HG02981 (cell line): ENCODE results near the gene HDLBP.

ENCODE experiments used
- ATAC-seq: cut with Tn5 transposase; IDR thresholded peaks from one replicate; pipeline ENCODE4 v1.9.1; 2021; ENCODE audit warnings: mild to moderate bottlenecking, moderate library complexity; ENCODE audit not compliant: unreplicated experiment

HDLBP gene

DNA sequence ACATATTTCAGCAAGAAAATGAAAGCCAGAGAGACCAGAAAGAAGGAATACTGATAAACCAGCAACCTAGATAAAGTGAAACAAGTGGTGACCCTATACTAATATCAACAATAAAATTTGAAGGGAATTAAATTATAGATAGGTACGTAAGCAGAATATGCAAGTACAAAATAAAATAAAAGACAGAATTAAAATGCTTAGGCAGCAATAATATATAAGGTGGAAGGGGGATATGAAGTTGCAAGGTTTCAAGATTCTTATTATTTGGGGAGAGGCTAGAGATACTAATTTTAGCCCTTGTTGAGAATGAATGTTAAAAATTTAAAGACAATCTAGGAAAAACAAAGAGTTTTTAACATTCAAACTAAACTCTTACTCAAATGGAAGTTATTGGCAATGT, 39.6 kb downstream of the HDLBP start:
- no peak for ATAC-seq

DNA sequence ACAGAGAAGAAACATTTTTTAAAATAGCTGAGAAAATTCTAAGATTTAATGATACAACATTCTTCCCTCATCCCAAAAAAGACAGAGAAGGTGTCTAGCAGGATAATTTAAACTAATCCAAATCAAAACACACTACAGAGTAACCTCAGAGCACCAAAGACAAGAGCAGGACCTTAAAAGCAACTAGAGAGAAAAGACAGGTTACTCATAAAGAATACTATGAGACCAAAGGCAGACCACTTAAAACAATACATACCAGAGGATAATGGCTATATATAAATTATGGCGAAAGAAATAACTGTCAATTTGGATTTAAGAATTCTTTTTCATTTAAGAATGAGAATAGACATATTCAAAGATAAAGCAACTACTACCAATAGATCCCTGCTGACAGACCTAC, 40.0 kb downstream of the HDLBP start:
- no peak for ATAC-seq

DNA sequence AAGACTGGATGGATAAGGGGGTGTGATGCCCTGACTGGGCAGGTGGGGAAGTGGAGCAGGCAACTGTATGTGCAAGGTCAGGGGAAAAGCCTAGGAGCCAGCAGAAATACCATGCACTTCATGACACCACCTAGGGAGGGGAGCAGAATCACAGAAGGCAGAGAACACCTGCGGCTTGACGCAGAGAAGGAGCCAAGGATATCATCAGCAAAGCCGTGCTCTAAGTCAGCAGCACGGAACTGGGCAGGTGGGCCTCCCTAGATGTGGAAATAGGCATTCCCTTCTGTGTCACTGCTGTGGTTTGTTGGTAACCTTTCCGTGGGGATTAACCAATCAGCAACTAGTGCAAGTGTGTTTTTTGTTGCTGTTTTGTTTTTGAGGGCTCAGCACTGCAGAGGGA, 41.3 kb downstream of the HDLBP start:
- ATAC-seq = no peak

DNA sequence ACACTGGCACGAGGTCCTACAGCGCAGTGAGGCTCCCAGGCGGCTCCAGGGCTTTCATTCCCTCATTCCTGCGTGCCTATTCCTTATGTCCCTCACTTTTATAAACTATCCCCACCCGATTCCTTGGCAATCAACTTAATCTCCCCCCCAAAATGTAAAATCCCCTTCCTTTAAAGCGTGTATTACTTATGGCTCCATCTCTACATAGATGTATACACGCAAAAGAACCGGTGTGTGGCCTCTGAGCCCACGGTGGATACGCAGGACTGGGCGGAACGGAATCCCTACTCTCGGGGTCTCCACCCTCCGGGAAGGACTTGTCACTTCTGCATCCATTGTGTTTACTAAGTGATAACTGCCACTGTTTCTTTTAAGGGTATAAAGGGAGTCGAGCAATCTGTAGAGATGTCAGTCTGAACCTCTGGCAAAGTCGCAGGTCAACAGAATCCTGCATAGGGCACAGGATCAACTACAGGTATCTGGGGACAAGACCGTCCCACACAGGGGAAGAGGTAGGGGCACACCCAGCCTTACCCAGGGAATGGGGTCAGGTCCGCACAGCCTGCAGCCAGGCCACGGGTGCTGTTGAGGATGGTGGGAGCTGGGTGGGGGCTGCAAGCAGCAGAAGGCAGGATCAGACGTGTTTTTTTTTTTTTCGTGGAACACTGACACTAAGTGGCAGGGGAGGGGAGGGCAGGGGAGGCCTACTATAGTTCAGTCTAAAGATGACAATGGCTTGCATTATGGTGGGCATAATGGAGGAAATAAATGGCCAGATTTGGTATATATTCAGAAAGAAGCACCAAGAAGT, 42.1 kb downstream of the HDLBP start:
- ATAC-seq = no peak

DNA sequence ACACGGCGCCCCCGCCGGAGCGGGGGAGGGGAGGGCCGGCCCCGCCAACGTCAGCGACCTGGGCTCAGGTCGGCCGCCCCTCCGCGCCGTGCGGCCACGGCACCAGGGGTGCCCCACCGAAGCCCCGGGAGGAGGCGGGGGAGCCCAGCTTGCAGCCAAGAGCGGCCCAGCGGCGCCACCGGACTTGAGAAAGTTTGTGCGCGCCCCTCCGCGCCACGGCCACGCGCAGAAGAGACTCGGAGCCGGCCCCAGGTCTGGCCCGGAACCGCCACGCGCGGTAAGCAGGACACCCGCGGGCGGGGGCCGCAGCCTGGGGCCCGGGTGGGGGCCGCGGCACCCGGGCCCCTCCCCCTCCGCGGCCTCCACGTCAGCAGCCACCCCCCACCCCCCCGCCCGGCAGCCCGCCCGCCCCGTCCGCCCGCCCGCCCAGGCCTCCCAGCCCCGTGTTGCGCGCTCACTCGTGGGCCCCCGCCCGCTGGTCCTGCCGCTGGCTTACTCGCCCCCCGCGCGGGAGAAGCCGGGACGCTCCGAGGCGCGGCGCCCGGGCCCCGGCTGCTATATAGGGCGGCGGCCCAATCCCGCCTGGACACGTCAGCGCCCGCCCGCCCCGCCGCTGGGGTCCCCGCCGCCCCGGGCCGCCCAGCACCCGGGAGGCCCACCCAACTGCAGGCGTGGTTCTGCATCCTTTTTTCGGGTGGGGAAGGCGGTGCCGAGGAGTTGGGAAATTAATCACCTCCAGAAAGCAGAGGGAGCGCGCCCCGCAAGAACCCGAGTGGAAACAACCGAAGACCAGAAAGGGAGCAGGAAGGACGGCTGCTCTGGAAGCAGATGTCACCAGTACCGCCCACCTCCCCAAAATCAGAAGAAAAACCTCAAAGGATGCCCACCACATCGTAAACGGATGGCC, 42.9 kb downstream of the HDLBP start:
- no peak for ATAC-seq

DNA sequence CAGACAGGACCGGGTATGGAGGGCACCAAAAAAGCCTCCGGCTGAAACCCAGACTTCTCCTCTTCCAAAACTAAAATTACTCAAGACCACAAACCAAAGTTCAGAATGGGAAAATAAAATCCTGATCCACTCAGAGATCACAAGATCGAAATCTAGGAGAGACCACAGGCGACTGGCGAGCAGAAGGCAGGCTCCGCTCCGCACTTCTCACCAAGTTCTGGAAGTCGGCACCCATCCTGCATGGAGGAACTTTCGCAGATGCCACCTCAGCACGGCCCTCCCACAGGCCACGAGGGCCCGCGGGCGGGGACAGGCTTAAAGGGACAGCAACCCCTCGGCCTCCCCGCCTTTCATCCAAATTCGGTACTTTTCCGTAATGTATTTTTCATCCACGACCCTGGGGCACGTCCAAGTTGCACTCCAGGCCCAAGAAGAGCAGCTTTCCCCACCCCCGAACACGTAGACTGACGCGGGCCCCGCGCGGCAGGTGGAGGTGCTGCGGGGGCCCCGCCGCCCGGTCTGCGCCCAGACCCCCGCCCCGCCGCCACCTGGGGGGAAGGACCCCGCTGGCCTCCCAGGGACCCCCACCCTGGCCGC, 43.7 kb downstream of the HDLBP start:
- ATAC-seq = no peak

DNA sequence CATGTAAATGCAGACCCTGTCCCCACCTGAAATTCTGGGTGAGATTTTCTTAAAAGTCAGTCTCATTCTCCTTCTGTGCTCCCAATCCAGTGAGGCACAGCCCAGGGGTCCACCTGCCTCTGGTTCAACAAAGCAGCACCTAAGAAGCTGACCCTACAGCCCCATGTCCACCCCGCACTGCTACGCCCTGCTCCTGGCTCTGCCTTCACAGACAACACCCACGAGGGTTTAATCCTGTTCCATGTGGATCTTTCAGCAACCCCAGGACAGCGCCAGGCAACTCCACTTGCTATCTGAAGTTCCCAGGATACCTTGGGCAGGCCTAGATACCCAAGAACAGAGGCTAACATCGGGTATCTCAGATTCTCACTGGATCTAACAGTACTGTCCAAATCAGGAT, 44.9 kb downstream of the HDLBP start:
- no peak for ATAC-seq

DNA sequence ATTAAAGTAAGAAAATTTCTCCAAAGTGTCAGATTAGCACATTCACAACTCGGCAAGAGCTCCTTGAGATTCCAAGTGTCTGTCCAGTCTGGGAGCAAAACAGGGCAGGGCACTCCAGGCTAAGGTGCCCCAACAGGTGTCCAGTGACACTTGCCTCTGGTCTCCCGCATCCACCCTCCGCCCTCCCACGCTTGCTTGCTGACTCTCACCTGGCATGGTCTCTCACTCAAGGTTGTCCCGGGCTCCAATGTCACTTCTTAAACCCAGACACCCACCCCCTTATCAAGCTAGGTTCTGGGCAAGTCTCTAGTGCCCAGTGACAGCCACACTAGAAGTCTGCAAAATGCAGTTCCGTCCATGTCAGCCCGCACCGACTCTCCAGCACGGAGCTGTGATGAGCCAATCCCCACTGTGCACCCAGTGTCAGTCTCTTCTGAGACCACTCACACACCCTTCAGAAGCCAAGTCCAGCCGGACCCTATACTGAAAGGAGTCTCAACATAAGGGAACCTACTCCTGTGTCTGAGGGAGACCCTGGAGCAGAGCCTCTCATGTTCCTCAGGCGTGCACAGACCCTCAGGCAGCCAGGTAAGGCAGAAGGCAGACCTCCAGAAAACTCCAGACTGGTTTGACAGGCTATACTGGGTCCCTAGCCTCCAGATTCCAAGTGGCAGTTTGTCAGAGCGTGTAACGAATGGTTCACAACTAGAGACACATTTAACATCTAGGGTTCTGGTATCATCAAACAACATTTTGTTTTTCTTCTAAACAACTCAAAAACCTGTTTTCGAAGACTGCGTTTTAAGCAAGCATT, 45.6 kb downstream of the HDLBP start:
- no peak for ATAC-seq

DNA sequence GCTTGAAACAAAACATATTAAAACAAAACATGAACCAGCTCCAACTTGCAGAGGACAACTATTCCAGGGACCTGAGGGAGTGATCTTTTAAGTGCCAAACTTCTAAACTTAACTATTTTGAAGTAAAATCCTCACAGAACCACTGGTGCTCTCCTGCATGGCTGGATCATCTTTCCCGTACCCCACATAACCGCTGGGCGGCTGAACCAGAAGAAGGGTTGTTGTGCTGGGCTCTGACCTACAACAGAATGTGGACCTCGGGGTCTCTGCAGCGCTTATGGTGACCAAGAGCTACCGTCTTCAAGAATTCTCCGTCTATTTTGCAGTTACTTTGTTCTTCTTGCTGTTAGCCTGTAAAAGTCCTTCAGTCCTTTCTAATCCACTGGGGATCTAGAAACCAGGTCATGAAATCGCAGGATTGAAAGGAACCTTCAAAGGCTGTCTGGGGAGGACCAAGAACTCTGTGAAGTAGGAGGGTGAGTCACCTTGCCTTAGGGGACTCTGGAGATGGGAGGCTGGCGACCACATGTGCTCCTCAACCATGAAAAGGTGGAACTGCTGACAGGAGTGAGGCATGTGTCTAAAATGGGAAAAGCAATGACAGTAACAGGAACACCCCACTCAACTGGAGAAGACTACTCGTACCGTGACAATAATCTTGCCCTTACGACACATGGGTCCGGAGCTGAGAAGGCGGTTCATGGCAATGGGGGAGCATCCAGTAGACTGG, 46.6 kb downstream of the HDLBP start:
- no peak for ATAC-seq

DNA sequence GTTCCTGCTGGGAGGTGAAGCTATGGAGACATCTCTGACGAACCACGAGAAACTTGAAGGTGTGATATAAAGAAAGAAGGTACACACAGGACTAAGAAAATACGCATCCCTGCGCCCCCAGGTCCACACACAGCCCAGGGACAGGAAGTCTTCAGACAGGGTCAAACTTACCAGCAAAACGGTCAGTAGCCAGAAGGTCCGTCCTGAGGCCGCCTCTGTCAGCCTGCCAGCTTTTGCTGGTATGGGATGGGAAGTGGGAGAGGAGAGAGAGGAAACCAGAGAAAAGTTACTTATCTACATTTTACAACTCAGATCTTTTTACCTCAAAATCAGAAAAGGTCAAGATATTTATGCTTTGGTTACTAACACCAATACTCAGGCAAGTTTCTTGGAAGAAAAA, 47.2 kb downstream of the HDLBP start:
- no peak for ATAC-seq

DNA sequence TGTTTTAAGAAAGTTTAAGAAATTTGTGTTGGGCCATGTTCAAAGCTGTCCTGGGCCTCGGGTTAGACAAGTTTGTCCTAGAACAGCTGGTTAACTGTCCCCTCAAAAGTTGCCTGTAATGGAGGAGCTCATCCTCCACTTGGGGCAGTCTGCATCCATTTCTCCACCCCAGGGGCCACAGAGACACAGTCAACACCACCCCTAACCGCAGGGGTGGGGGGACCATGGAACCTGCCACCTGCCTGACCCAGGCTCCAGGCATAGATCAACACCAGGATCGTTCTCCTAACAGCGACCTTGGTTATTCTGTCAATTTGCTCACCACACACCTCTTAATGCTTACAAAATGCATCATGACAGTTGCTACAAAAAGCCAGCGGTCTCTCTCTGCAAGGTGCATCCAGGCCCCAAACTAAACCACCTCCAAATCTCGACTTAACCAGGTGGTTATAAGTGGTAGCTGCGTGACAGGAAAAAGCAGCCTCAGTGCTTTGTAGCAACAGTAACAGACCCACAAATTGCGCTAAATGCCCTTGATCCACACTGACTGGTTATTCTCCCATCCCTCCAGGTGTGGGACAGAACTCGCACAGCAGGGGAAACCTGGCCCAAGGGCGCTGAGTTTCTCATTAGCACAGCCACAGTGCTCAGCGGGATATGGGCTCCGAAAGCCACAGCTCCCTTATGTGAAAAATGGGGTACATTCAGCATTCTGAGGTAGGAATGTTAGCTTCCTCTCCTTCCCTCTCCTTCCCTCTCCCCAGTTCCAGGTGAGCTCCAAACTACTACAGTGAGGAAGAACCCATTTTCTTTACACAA, 48.0 kb downstream of the HDLBP start:
- no peak for ATAC-seq

DNA sequence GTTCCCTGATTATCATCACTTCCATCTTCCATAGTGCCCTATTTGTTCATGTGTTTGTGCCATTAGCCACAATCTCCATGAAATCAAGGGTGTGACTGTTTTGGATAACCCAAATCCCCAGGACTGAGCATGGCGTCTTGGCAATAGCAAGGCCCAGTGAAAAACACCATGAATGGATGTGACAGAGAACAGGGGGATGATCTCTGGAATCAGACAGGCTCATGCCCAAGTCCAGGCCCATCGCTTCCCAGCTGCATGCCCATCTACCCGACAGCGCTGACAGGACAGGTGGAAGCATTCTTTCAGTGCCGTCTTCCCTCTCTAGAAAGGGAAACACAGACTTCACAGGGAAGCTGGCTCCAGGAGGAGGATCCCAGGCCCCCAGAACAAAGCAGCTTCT, 50.0 kb downstream of the HDLBP start:
- no peak for ATAC-seq

DNA sequence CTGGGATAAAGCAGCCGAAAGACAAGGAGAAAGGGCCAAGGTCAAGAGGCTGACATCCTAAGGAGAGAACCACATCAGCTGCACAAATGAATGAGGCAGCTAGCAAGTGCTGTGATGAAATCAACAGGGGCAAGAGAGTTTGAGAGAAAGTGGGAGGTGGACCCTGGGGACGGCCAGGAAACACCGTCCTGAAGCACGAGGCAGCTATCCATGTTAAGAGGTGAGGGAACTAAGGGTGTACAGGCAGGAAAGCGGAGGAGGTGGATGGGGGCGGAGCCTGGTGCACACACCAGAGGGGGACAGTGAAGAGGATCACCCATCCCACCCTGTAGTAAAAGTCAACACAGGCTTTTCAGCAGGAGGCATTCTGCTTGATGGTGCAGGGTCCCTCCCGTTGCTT, 52.4 kb downstream of the HDLBP start:
- ATAC-seq = no peak

DNA sequence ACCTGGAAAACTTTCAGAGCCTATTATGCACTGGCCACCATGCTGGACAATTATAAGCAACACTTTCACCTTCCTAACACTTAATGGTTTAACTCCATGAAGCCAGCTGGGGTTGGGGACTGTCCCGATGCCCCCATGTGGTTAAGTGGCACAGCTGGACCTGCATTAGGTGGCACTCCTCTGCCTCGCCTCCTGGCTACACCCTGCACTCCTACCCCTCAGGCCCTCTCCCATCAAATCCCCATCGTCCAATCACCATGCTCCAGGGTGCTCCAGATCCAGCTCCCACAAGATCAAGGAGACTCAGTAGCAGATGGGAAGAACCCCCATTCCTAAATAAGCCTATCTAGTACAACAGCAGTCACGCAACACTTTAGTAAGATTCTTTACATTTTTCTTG, 53.8 kb downstream of the HDLBP start:
- ATAC-seq = no peak

DNA sequence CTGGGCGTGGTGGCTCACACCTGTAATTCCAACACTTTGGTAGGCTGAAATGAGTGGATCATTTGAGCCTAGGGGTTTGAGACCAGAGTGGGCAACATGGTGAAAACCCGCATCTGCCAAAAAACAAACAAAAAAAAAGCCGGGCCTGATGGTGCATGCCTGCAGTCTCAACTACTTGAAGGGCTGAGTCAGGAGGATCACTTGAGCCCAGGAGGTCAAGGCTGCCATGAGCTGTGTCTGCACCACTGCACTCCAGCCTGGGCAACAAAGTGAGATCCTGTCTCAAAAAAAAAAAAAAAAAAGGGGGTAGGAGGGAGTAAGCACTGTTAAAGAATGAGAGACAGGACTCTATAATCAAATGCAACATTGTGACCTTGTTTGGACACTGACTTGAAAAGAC, 54.6 kb downstream of the HDLBP start:
- ATAC-seq = no peak

DNA sequence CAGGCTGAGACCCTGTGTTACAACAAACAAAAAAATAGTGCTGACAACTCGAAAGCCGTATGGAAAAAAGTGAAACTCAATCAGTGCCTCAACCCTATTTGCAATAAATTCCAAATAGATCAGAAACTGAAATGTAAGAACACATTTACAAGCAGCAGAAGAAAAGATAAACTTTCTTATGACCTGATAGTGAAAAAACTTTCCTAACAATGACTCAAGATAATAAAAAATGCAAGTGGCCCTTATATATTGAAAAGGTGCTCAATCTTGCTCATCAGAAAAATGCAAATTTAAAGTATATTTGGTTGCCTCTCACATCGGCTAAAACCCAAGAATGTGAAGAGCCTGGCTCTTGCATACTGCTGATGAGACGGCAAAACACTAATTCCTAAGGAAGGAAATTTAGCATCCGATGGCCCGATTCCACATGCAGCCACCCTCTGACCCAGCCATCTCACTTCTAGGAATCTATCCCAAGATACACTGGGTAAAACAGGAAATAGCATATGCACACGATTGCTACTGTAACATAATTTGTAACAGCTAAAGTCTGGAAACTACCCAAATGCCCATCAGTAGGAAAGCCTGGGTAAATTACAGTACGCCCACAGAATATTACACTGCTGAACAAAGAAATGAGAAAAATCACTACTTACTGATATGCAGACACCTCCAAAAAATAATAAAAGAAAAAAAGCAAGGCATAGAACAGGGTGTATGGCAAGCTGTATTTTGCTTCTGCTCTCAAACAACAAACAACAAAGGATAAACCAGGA, 56.8 kb downstream of the HDLBP start:
- no peak for ATAC-seq

DNA sequence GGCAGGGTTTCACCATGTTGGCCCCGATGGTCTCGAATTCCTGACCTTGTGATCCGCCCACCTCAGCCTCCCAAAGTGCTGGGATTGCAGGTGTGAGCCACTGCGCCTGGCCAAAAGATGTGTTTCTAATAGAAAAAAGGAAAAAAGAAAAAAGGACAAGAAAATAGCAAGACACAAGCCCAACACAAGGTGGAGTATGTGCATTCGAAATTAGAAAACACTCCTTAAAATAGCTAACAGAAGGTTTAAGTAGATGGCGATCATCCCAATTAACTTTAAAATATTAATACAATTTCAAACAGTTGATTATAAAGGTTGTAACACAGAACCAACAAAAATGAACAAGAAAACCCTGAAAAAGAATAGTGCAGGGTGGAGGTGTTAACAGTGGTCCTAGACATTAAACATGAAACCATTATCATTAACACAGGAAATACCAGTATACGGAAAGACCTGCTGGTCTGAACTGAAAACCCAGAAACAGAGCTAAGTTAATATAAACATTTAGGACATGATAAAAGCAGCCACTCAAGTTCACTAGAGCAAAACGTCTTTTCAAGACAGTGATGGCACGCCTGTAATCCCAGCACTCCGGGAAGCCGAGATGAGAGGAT, 57.9 kb downstream of the HDLBP start:
- ATAC-seq = no peak

DNA sequence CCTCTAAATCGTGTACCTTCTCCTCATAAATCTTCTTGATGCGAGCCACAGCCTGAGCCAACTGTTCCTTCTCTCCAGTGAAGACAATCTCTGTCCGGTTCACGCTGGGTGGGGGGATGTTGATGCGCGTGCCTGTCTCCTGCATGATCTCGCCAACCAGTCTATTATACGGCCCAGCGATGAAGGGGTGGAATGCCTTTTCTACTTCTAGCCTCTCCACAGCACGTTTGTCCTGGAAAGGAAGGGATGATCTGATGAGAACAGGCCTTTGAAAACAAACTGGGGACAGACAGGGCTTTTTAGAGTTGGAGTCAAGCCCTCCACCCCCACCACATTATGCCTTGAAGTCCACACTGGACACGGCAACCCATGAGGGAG, 59.3 kb downstream of the HDLBP start:
- no peak for ATAC-seq
